ENCODE results near the gene MS4A6E. TPM values are rescaled to one million over a fixed set of nuclear protein-coding genes. Genes with fewer than 3 reads are reported as not detected.

The MS4A6E gene
- total RNA-seq, 4 donors from 2014 or later: not detected

DNA sequence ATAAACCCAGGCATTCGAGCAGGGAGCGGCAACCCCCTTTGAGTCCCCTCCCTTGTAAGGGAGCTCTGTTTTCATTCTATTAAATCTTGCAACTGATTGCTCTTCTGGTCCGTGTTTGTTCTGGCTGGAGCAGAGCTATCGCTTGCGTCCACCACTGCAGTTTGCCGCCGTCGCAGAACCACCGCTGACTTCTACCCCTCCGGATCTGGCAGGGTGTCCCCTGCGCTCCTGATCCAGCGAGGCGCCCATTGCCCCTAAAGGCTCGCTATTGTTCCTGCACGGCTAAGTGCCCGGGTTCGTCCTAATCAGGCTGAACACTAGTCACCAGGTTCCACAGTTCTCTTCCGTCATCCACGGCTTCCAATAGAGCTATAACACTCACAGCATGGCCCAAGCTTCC lies 40.8 kb downstream of the MS4A6E start:
- Histone ChIP-seq H3K27me3 (no peaks in the 10 kb centered on the region), H3K9me3 (no peaks in the 10 kb centered on the region), H3K36me3 (no peaks in the 10 kb centered on the region), H3K4me3 (no peak overlapping the region), H3K27ac (no peak overlapping the region), H3K4me1 (no peaks in the 10 kb centered on the region)
- DNase-seq (ENCODE audit: low spot score in 2 of 2): no peak
- WGBS: 88% methylated on average over 19 of the region's 19 CpGs
- TF ChIP-seq POLR2A (IDR thresholded peaks at IDR 0.05) (no peak), EP300 (IDR thresholded peaks at IDR 0.05) (no peak), POLR2AphosphoS5 (IDR thresholded peaks at IDR 0.05) (no peak)
- TF ChIP-seq, protein P1, sequence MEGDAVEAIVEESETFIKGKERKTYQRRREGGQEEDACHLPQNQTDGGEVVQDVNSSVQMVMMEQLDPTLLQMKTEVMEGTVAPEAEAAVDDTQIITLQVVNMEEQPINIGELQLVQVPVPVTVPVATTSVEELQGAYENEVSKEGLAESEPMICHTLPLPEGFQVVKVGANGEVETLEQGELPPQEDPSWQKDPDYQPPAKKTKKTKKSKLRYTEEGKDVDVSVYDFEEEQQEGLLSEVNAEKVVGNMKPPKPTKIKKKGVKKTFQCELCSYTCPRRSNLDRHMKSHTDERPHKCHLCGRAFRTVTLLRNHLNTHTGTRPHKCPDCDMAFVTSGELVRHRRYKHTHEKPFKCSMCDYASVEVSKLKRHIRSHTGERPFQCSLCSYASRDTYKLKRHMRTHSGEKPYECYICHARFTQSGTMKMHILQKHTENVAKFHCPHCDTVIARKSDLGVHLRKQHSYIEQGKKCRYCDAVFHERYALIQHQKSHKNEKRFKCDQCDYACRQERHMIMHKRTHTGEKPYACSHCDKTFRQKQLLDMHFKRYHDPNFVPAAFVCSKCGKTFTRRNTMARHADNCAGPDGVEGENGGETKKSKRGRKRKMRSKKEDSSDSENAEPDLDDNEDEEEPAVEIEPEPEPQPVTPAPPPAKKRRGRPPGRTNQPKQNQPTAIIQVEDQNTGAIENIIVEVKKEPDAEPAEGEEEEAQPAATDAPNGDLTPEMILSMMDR (IDR thresholded peaks at IDR 0.05): no peak

DNA sequence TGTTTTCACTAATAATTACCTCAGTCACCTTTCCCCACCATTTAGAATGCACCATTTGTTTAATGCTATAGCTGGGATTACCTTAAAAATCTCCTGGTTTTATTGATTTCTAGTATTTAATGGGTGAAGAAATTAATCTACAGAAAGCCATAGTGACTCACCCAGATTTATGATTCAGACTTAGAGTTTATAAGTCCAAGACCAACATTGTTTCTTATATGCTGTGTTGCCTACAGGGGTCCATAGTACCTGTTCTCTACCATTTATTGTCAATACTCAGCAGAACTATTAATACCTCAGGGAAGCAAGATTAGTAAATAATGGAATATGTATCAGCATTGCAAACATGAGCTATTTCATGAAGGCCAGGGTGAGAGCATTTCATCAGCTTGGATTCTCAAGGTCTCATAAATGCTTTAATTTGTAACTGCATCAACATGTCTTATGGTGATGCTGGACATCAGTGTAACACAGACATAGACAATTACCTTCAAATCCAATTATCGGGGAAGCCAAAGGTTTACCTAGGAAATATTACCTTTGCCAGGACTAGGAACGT lies 43.3 kb downstream of the MS4A6E start:
- H3K27ac ChIP-seq: no peak overlapping the region
- H3K36me3 ChIP-seq: no peaks in the 10 kb centered on the region
- TF ChIP-seq, protein P1 (IDR thresholded peaks at IDR 0.05): no peak
- TF ChIP-seq EP300 (IDR thresholded peaks at IDR 0.05) (no peak), POLR2A (IDR thresholded peaks at IDR 0.05) (no peak), POLR2AphosphoS5 (IDR thresholded peaks at IDR 0.05) (no peak)
- no peaks in the 10 kb centered on the region for H3K27me3 ChIP-seq
- 56% methylated on average over 2 of the region's 2 CpGs for WGBS
- no peak overlapping the region for H3K4me3 ChIP-seq
- no peaks in the 10 kb centered on the region for H3K9me3 ChIP-seq
- no peak for DNase-seq (ENCODE audit: low spot score in 2 of 2)
- H3K4me1 ChIP-seq: no peaks in the 10 kb centered on the region

DNA sequence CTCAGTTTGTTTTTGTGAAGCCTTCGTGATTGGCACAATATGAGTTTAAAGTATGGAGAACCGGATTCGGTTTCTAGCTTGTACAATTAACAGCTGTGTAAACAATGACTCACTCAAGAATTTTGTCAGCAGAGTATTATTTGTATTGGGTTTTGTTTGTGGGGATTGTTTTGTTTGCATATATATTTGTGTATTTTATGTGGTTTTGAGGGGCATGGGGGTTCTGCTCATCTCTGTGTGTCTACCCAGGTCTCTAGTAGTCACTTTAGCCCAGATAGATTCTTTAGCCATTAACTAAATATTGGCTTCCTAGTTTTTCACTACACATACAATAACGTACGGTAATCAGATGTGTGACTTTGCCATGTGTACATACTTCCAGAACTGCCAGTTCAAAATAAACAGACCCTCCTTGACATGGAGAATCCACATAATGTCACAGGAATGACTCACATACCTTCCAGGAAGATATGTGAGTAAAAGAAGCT lies 43.8 kb downstream of the MS4A6E start:
- no peak for DNase-seq (ENCODE audit: low spot score in 2 of 2)
- no peaks in the 10 kb centered on the region for H3K36me3 ChIP-seq
- H3K27ac ChIP-seq: no peak overlapping the region
- no peaks in the 10 kb centered on the region for H3K27me3 ChIP-seq
- H3K4me1 ChIP-seq: no peaks in the 10 kb centered on the region
- 49% methylated on average over 5 of the region's 5 CpGs for WGBS
- H3K9me3 ChIP-seq: no peaks in the 10 kb centered on the region
- no peak overlapping the region for H3K4me3 ChIP-seq
- TF ChIP-seq EP300 (IDR thresholded peaks at IDR 0.05) (no peak), POLR2AphosphoS5 (IDR thresholded peaks at IDR 0.05) (no peak), POLR2A (IDR thresholded peaks at IDR 0.05) (no peak)
- TF ChIP-seq, protein P1 (IDR thresholded peaks at IDR 0.05): no peak

DNA sequence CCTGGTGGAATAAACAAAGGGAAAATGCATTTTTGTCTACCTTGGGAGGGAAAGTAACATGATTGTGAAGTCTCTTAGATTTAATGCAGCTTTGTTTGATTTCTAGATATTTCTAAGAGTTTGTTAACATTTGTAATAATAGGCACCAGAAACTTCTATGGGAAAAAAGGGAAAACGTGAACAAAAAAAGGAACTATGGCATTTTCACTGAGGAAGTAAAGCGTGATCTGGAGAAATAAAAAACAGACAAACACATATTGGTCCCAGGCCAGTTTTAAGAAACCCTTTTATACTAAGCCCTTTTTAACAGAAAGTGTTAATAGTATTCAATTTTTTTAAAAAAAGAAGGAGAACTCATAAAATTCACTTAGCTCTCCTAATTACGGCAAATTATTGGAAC lies 44.3 kb downstream of the MS4A6E start:
- 73% methylated on average over 3 of the region's 3 CpGs for WGBS
- Histone ChIP-seq H3K27ac (no peak overlapping the region), H3K27me3 (no peaks in the 10 kb centered on the region), H3K9me3 (no peaks in the 10 kb centered on the region), H3K4me3 (no peak overlapping the region), H3K4me1 (no peaks in the 10 kb centered on the region), H3K36me3 (no peaks in the 10 kb centered on the region)
- no peak for DNase-seq (ENCODE audit: low spot score in 2 of 2)
- TF ChIP-seq POLR2A (IDR thresholded peaks at IDR 0.05) (no peak), POLR2AphosphoS5 (IDR thresholded peaks at IDR 0.05) (no peak), EP300 (IDR thresholded peaks at IDR 0.05) (no peak)
- TF ChIP-seq, protein P1 (IDR thresholded peaks at IDR 0.05): no peak

DNA sequence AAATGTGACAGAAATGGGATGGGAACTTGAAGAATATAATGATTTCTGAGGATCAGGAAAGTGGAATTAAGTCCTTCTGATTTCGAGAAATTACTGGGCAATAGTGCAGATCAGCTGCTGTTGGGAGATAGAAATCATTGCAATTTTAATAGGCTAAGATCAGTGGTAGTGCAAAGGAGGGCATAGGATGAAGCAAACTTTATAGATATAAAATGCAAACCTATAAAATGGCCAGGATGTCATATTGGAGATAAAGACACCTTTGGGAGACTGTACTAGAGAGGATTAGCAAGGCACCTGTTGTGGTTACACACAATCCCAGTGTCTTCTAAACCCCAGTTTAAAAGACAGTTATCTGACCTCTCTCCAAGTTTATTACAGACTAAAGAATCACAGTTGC lies 44.8 kb downstream of the MS4A6E start:
- WGBS: 67% methylated on average over 1 of the region's 1 CpG
- H3K27me3 ChIP-seq: no peaks in the 10 kb centered on the region
- H3K4me1 ChIP-seq: no peaks in the 10 kb centered on the region
- no peaks in the 10 kb centered on the region for H3K9me3 ChIP-seq
- no peak for TF ChIP-seq EP300 (IDR thresholded peaks at IDR 0.05)
- TF ChIP-seq POLR2A (IDR thresholded peaks at IDR 0.05): no peak
- TF ChIP-seq, protein P1 (IDR thresholded peaks at IDR 0.05): no peak
- no peak for TF ChIP-seq POLR2AphosphoS5 (IDR thresholded peaks at IDR 0.05)
- H3K27ac ChIP-seq: no peak overlapping the region
- H3K4me3 ChIP-seq: no peak overlapping the region
- DNase-seq (ENCODE audit: low spot score in 2 of 2): no peak
- H3K36me3 ChIP-seq: no peaks in the 10 kb centered on the region

Measured in suprapubic skin (tissue), 4 donors.